Neural progenitor cell (in vitro differentiated cells): ENCODE data around the gene PMM1.

Experiments
- EZH2 ChIP-seq: fragments of 200-600 bp; sonication (generic); IDR thresholded peaks from 2 replicates; pipeline ENCODE4 v1.6.1; 2017; ENCODE audit warnings: antibody characterized with exemption, mild to moderate bottlenecking, moderate library complexity
- TF ChIP-seq, protein P1 (sequence below): fragments of 200-600 bp; sonication (generic); IDR thresholded peaks from 2 replicates; pipeline ENCODE4 v1.5.1; 2017; ENCODE audit warnings: antibody characterized with exemption, mild to moderate bottlenecking

- TF ChIP-seq, protein P1, sequence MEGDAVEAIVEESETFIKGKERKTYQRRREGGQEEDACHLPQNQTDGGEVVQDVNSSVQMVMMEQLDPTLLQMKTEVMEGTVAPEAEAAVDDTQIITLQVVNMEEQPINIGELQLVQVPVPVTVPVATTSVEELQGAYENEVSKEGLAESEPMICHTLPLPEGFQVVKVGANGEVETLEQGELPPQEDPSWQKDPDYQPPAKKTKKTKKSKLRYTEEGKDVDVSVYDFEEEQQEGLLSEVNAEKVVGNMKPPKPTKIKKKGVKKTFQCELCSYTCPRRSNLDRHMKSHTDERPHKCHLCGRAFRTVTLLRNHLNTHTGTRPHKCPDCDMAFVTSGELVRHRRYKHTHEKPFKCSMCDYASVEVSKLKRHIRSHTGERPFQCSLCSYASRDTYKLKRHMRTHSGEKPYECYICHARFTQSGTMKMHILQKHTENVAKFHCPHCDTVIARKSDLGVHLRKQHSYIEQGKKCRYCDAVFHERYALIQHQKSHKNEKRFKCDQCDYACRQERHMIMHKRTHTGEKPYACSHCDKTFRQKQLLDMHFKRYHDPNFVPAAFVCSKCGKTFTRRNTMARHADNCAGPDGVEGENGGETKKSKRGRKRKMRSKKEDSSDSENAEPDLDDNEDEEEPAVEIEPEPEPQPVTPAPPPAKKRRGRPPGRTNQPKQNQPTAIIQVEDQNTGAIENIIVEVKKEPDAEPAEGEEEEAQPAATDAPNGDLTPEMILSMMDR, result no peak
- TF ChIP-seq EZH2, result no peak
These were observed 31.7 kb upstream of the PMM1 start, which contains the start of gene XRCC6 for GRCh38 chr22:41621099-41621910.
